CD4-positive, alpha-beta T cell treated with Interleukin-12 subunit alpha and Interleukin-12 subunit beta, for 1 hour (primary cell): ENCODE results near the gene MCF2L.

ENCODE experiments used
- DNase-seq: peaks from one replicate; pipeline ENCODE4 v3.0.0-alpha.2; 2020

Gene MCF2L

DNA sequence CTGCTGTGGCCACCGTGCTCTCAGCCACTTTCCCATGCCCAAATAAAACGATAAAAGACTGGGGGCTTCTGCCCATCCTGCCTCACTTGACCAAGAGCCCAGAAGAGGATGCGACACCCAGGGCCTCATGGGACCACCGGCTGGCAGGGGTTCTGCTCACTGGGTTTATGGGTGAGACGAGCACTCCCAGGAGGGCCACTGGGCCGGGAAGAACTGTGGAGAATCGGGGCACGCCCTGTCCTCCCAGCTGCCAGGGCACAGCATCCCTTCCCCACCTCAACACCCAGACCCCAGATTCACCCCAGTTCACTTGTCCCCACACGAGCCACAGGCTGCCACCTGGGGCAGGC lies 148.9 kb downstream of the MCF2L start:
- no peak for DNase-seq

DNA sequence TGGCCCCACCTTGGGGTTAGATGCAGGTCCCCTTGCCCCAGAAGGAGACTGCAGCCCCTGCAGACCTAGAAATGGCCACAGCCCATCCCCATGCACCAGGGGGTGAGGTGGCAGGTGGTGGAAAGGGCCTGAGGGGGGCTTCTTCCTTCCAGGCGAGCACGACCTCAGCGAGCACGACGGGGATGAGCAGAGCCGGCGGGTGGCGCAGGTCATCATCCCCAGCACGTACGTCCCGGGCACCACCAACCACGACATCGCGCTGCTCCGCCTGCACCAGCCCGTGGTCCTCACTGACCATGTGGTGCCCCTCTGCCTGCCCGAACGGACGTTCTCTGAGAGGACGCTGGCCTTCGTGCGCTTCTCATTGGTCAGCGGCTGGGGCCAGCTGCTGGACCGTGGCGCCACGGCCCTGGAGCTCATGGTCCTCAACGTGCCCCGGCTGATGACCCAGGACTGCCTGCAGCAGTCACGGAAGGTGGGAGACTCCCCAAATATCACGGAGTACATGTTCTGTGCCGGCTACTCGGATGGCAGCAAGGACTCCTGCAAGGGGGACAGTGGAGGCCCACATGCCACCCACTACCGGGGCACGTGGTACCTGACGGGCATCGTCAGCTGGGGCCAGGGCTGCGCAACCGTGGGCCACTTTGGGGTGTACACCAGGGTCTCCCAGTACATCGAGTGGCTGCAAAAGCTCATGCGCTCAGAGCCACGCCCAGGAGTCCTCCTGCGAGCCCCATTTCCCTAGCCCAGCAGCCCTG lies 149.4 kb downstream of the MCF2L start:
- no peak for DNase-seq

DNA sequence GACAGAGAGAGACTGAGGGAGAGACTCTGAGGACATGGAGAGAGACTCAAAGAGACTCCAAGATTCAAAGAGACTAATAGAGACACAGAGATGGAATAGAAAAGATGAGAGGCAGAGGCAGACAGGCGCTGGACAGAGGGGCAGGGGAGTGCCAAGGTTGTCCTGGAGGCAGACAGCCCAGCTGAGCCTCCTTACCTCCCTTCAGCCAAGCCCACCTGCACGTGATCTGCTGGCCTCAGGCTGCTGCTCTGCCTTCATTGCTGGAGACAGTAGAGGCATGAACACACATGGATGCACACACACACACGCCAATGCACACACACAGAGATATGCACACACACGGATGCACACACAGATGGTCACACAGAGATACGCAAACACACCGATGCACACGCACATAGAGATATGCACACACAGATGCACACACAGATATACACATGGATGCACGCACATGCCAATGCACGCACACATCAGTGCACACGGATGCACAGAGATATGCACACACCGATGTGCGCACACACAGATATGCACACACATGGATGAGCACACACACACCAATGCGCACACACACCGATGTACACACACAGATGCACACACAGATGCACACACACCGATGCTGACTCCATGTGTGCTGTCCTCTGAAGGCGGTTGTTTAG lies 150.3 kb downstream of the MCF2L start:
- DNase-seq = no peak

DNA sequence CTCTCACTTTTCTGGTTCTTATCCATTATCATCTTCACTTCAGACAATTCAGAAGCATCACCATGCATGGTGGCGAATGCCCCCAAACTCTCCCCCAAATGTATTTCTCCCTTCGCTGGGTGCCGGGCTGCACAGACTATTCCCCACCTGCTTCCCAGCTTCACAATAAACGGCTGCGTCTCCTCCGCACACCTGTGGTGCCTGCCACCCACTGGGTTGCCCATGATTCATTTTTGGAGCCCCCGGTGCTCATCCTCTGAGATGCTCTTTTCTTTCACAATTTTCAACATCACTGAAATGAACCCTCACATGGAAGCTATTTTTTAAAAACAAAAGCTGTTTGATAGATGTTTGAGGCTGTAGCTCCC lies 150.8 kb downstream of the MCF2L start:
- no peak for DNase-seq

DNA sequence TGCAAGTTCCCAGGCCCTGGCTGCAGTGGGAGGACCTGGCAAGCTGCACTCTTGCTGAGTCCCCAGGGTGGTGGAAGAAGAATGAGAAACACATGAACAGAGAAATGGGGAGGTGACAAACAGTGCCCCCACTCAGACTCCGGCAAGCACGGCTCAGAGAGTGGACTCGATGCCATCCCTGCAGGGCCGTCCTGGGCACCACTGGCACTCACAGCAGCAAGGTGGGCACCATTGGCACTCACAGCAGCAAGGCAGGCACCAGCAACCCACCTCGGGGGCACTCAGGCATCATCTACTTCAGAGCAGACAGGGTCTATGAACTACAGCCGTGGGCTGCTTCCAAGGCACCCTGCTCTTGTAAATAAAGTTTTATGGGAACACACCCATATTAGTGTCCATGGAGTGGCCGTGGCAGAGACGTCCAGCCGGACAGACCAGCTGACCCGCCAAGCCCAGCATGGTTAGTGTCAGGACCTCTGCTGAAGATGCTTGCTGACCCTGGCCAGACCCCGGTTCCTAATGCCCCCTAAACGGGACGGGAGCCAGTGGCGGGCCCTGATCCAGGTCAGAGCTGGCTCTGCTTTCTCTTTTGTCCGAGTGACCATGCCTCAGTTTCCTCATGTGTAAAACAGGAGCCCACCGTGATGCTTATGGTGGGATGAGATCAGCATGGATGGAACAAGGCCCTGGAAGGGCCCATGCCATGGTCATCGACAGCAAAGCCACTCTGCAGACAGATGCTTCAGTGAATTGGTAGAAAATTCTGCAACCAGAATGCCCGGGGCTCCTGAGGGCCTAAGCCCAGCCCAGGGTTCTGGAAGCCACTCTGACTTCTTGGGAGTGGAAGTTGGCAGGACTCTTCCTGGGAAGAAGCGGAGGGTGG lies 151.5 kb downstream of the MCF2L start:
- DNase-seq = no peak

DNA sequence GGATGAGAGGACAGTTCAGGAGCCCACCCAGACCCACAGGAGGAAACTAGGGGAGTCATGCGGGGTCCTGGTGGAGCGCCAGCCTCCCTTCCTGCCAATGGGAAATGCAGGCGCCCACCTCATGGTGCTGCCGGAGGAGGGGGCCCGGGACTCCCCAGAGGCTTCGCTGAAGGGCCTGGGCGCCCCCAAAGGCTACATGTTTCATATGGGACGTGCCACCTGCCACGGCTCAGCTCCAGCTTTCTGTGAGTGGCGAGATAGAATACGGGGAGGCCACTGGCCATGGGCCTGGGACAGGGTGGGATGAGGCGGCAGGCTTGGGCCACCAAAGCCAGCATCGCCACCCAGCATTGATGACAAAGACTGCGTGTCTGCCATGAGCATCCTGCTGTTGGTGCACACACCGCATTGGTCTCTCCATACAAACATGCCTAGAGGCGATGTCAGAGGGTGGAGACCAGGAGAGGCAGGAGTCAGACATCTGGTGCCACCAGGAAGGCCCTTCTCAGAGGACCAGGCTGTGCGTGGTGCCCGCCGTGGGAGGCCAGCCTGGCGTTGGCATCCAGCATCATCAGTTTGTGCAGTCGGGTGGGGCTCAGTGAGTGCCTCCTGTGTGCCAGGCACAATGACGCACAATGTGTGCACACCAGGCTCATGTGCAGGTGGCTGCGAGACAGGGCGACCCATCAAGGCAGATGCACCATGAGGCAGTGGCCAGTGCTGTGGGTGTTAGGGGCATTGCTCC lies 152.3 kb downstream of the MCF2L start:
- no peak for DNase-seq

DNA sequence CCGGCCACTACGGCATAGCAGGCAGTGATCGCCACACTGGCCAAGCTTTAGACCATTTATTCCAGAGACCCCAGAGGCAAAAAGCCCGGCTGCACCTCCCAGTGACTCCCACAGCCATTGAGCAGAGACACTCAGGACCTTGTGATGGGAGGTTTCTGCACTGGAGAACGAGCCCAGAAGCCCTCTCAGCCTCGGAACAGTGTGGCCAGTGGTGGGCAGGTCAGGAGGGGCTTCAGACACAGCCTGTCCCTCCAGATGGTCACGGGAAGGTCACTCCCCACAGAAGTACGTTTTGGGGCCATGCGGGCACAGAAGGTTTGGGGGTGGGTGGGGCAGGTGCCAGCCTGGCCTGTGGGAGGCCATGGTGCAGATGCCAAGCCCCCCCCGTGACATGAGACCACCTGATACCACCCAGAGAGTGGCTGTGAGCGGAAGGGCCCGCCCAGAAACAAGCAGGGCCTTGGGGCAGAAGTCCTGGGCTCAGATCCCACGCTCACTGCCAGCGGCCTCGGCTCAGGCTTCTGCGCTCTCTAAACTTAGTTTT lies 153.0 kb downstream of the MCF2L start:
- DNase-seq = no peak

DNA sequence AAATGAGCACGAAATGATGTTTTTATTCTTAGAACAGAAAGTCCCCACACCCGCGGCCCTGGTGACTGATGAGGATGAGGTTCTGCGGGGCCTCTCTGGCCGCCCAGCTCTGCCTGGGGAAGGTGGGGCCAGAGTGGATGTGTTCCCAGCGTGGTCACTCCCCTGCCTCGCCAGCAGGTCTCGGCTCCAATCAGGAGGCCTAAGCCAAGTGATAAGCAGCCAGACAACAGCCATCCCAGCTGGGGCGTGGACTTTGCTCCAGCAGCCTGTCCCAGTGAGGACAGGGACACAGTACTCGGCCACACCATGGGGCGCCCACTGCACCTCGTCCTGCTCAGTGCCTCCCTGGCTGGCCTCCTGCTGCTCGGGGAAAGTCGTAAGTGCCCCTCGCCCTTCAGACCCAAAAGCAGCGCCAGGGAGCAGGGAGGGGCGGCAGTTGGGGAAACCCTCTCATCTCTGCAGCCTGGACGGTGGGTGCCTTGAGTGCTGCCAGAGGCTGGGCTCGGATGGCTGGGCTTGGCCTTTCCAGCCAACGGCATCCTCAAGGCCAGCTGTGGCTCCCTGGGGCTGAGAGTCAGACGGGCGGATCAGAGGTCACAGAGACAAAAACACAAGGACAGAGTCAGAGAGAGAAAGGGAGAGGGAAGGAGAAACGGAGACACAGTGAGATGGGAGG lies 153.7 kb downstream of the MCF2L start, which contains the start of gene F10:
Gene F10, plus strand, starts transcription at position 250 of the 676 bp plus-strand sequence. Its CDS starts 57 bp downstream, at position 307.
- DNase-seq = no peak

DNA sequence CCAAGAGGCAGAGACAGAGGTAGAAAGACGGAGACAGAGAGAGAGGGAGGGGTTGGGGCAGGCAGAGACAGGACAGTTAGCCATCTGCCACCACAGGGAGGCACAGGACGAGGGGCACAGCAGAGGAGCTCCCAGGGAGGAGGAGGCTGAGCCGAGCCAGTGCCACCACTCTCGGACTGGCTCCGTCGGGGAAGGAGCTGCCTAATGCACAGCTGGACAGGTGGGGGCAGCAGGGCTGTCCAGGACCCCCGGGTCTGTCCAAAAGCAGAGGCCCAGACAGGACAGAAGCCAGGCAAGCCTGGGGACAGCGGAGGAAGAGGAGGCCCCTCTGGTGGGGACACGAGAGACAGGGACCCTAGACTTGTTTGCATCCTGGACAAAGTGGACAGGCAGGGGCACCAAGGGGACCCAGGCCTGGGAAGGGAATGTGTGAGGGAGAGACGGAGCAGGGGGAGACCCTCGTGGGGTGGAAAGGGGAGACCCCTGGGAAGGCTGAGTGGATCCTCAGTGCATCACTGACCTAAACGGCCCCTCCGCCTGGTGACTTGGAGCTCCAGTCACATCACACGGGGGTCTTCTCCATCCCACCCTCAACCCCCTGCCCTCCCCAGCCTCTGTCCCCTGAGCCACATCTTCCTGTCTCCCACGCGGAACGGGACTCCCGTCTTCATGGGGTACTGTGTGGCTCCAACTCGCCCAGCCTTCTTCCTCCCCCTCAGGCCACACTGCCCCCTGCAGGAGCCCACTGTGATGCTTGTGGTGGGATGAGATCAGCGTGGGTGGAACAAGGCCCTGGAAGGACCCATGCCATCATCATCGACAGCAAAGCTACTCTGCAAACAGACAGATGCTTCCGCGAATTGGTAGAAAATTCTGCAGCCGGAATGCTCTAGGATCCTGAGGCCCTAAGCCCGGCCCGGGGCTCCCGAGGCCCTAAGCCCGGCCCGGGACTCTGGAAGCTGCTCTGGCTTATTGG lies 154.5 kb downstream of the MCF2L start:
- no peak for DNase-seq

DNA sequence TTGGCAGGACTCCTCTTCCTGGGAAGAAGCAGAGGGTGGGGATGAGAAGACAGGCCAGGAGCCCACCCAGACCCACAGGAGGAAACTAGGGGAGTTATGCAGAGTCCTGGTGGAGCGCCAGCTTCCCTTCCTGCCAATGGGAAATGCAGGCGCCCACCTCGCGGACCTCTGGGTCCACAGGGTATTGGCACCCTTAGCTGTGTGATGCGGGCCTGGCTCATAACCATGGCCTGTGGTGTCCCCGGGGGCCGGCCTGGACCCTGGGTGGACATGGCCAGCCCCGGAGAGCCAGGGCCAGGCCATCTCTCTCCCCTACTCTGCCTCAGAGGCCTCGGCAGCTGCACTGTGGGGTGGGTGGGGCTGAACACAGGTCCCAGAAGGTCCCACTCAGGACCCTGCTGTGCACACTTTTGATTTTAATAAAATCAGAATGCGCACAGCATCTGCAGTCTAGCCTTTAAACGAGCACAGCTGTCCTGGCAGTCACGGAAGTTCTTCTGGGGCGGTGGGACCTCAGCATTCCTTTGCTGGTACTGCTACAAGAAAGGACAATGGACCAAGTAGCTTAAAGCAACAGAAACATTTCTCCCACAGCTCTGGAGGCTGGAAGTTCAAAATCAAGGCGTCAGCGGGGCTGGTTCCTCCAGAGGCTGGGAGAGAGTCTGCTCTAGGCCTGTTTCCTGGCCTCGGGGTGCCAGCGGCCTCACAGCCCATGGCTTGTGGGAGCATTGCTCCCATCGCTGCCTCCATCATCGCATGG lies 155.4 kb downstream of the MCF2L start:
- no peak for DNase-seq

DNA sequence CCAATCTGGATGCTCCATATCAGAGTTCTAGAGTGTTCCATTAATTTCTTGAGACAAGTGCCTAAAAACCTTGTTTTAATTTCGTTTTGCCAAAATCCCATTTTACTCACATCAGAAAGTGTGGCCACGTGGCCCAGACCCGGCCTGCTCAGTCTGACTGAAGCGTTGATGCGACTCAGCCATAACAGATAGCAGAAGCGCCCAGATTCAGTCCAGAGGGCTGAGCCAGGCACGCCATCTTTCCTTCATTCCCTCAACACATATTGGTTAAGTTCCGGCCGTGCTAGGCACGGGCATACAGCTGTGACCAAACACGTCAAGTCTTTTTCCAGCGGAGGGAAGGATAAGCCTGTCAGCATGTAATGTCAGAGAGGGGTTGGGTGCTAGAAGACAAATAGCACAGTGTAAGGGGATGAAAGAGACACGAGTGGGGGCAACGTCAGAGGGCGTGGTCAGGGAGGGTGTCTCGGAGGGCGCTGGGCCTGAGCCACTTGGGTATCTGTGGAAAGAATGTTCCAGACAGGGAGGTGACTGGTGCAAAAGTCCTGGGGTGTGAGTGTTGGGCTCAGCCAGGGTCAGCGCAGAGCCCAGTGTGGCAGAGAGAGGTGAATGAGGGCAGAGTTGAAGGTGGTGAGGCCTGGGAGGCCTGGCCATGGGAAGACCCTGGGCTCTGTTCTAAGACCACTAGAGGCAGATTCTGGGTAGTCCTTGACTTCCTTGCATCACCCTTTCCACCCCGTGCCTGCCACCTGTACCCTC lies 156.7 kb downstream of the MCF2L start:
- no peak for DNase-seq

DNA sequence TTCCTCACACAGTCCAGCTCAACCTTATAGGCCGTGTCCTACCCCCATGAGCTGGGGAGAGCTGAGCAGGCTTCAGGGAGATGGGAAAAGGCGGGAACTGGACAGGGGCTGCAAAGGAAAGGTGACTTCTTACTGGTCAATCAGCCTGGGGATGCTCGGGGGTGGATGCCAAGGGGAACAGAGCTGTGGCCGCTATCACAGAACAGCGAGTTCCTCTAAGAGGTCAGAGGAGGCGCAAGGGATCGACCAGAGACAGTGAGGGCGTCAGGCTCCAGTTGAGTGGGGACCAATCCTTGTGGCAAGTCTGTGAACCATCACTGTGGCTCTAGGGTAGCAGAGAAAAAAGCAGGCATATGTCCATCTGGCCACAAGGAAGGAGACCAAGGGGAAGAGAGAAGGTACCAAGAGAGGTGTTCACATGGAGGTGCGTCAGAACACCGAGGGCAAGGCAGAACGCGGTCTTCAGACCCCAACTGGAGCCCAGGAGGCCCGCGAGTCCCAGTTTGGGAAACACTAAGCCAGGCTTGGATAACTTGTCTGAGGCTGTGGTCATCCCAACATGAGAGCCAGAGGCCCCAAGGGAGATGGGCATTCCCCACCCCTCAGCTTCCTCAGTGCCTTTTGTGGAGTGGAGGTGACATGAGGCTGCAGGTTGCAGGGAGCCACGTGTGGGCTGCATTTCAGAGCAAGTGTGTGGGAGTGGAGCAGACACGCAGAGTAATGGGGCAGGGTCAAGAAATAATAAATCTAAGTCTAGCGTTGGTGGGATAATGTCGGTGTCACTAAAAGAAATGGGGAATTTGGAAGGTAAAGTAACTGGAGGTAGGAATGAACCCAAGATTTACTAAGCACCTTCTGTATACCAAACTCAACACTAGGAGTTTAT lies 157.5 kb downstream of the MCF2L start:
- no peak for DNase-seq

DNA sequence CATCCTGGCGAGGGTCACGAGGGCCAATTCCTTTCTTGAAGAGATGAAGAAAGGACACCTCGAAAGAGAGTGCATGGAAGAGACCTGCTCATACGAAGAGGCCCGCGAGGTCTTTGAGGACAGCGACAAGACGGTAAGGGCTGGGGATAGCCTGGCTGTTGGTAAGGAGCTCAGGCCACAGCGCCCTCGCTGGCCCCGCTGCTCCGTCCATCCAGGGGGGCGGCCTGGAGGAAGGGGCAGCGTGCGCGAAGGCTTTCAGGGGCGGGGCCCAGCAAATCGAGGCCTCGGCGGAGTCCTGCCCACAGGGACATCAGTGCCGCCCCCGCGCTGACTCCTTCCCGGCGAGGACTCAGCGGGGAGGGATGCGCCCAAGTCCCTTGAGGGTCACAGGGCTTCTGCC lies 160.5 kb downstream of the MCF2L start:
- DNase-seq = no peak

DNA sequence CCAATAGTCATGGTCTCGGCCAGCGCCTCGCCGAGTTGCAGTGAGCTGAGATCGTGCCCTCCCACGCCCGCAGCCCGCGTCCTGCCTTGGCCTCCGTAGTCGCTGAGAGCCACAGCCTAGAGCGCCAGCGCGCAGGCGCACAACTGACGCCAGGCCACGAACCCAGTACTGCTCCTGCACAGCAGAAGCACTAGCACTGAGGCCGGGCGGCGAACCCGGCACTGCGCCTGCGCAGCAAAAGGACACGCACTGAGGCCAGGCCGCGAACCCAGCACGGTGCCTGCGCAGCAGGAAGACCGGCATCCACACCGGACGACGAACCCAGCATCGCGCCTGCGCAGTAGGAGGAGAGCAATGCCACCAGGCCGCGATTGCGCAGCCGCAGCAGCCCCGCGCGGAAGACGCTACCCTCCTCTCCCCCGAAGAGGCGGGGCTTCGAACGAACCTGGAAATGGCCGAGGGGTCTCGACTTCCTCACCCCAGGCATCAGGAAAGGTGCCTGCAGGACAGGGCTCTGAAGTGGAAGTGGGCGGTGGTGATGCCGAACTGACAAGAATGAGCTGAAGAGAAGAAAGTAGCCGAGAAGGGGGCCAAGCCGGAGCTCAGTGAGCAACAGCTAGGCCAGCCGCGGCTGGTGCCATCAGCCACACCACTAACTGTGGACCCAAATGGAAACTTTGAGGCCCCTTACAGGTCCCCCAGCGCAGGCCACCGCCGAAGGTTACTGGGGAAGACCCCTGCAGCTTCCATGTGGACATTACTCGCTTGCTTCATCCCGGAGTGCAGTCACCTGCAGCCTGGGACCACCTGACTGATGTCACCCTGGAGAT lies 161.1 kb downstream of the MCF2L start:
- DNase-seq = peak; percentile 29

DNA sequence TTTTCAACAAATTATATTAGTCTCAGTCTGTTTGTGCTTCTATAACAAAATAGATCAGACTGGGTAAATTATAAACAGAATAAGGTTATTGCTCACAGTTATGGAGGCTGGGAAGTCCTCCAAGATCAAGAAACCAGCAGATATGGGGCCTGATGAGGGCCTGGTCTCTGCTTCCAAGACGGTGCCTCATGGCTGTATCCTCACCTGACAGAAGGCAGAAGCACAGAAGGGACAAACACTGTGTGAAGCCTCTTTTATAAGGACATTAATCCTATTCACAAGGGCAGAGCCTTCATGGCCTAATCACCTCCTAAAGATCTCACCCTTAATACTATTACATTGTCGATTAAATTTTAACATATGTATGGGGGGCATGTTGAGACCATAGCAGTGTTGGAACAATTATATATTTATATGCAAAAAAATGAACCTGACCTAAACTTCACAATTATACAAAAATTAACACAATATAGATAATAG lies 166.3 kb downstream of the MCF2L start:
- no peak for DNase-seq

DNA sequence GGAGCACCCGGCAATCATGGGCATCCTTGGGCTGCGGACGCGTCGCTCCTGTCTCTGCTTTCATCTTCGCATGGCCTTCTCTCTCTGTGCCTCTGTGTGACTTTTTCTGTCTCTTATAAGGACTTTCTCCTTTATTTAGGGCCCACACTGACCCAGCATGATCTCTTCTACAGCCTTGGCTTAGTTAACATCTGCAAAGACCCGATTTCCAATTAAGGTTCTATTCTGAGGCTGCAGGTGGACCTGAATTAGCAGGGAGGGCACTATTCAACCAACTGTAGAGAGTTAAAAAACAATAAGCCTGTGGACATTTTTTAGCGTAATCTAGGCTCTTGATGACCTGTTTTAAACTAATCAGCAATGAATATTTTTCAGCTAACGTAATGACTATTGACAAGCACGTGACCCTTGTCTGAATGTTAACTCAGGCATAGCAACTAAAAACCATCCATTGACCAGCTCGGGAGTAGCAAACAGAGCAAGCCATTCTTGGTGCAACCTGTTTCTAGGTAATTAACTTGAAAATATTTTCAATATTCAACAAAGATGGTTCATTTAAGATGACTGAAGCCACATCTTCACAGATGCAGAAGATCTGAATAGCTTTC lies 168.8 kb downstream of the MCF2L start:
- DNase-seq = no peak
